H9 (cell line): ENCODE data around the gene RSPH9. TPM values are rescaled to one million over a fixed set of nuclear protein-coding genes. Genes with fewer than 3 reads are reported as not detected.

Source experiments
- DNase-seq: peaks from one replicate; pipeline ENCODE4 v3.0.0-alpha.2; 2017
- H2AFZ ChIP-seq: one replicate; pipeline ENCODE4 v1.6.1; 2013; ENCODE audit warnings: mild to moderate bottlenecking, low read length, control low read depth, moderate library complexity
- H2AK5ac ChIP-seq: 2 replicates; pipeline ENCODE4 v1.6.1; 2013; ENCODE audit warnings: low read length, control low read depth, mixed read lengths; ENCODE audit not compliant: insufficient read length
- H2BK120ac ChIP-seq: one replicate; pipeline ENCODE4 v1.6.1; 2013; ENCODE audit warnings: low read depth, mild to moderate bottlenecking, low read length, control low read depth, inconsistent platforms; ENCODE audit not compliant: poor library complexity, severe bottlenecking
- H2BK12ac ChIP-seq: 2 replicates; pipeline ENCODE4 v1.6.1; 2013; ENCODE audit warnings: low read length, control low read depth, mixed read lengths, low read depth; ENCODE audit not compliant: insufficient read length
- H2BK15ac ChIP-seq: 2 replicates; pipeline ENCODE4 v1.6.1; 2013; ENCODE audit warnings: low read depth, low read length, control low read depth
- H2BK20ac ChIP-seq: one replicate; pipeline ENCODE4 v1.6.1; 2013; ENCODE audit warnings: low read depth, mild to moderate bottlenecking, low read length, control low read depth, inconsistent platforms; ENCODE audit not compliant: poor library complexity, severe bottlenecking
- H2BK5ac ChIP-seq: 2 replicates; pipeline ENCODE4 v1.6.1; 2013; ENCODE audit warnings: low read length, control low read depth, mixed read lengths; ENCODE audit not compliant: insufficient read length
- H3K14ac ChIP-seq: 2 replicates; pipeline ENCODE4 v1.6.1; 2013; ENCODE audit warnings: low read length, control low read depth; ENCODE audit not compliant: insufficient read depth
- H3K18ac ChIP-seq: 2 replicates; pipeline ENCODE4 v1.6.1; 2013; ENCODE audit warnings: low read depth, mild to moderate bottlenecking, mixed read lengths, low read length, control low read depth; ENCODE audit not compliant: insufficient read length
- H3K23ac ChIP-seq: 2 replicates; pipeline ENCODE4 v1.6.1; 2013; ENCODE audit warnings: low read length, control low read depth, mixed read lengths, low read depth; ENCODE audit not compliant: insufficient read length
- H3K23me2 ChIP-seq: 2 replicates; pipeline ENCODE4 v1.6.1; 2013; ENCODE audit warnings: low read depth, mild to moderate bottlenecking, mixed read lengths, low read length, control low read depth; ENCODE audit not compliant: insufficient read length, poor library complexity, severe bottlenecking
- H3K27ac ChIP-seq: 2 replicates; pipeline ENCODE4 v1.5.1; 2013; ENCODE audit warnings: low read length, control low read depth, mixed read lengths, low read depth; ENCODE audit not compliant: insufficient read length
- H3K27me3 ChIP-seq: 2 replicates; pipeline ENCODE4 v1.6.1; 2013; ENCODE audit warnings: low read length, control low read depth, inconsistent platforms; ENCODE audit not compliant: insufficient read depth
- H3K4ac ChIP-seq: 2 replicates; pipeline ENCODE4 v1.6.1; 2013; ENCODE audit warnings: low read depth, mild to moderate bottlenecking, control low read depth, inconsistent platforms, low read length, moderate library complexity
- H3K4me1 ChIP-seq: 2 replicates; pipeline ENCODE4 v1.6.1; 2013; ENCODE audit warnings: low read length, control low read depth, inconsistent platforms; ENCODE audit not compliant: insufficient read depth
- H3K4me2 ChIP-seq: 2 replicates; pipeline ENCODE4 v1.6.1; 2013; ENCODE audit warnings: low read length, control low read depth, mixed read lengths; ENCODE audit not compliant: insufficient read length, insufficient read depth
- H3K56ac ChIP-seq: 2 replicates; pipeline ENCODE4 v1.6.1; 2013; ENCODE audit warnings: low read depth, mild to moderate bottlenecking, mixed read lengths, low read length, control low read depth; ENCODE audit not compliant: insufficient read length
- H3K79me1 ChIP-seq: 2 replicates; pipeline ENCODE4 v1.6.1; 2013; ENCODE audit warnings: low read depth, mild to moderate bottlenecking, moderate library complexity, low read length, control low read depth, inconsistent platforms; ENCODE audit not compliant: insufficient read depth, poor library complexity, severe bottlenecking
- H3K79me2 ChIP-seq: 2 replicates; pipeline ENCODE4 v1.6.1; 2013; ENCODE audit warnings: low read length, control low read depth, inconsistent platforms; ENCODE audit not compliant: insufficient read depth
- H3K9ac ChIP-seq: 2 replicates; pipeline ENCODE4 v1.6.1; 2013; ENCODE audit warnings: low read length, control low read depth, mixed read lengths; ENCODE audit not compliant: insufficient read length; ENCODE audit errors: extremely low read depth
- H3K9me3 ChIP-seq: one replicate; pipeline ENCODE4 v1.6.1; 2013; ENCODE audit warnings: low read depth, low read length, inconsistent platforms; ENCODE audit not compliant: control insufficient read depth
- H3T11ph ChIP-seq: one replicate; pipeline ENCODE4 v1.6.1; 2013; ENCODE audit warnings: mild to moderate bottlenecking, low read length, control low read depth, inconsistent platforms
- H4K20me1 ChIP-seq: one replicate; pipeline ENCODE4 v1.6.1; 2013; ENCODE audit not compliant: control insufficient read depth, insufficient read length, insufficient read depth
- H4K5ac ChIP-seq: 2 replicates; pipeline ENCODE4 v1.6.1; 2013; ENCODE audit warnings: low read depth, mild to moderate bottlenecking, mixed read lengths, low read length, control low read depth; ENCODE audit not compliant: insufficient read length
- H4K8ac ChIP-seq: replicated peaks from 2 replicates; pipeline ENCODE4 v1.6.1; 2013; ENCODE audit warnings: low read length, control low read depth, mixed read lengths, low read depth; ENCODE audit not compliant: insufficient read length
- H4K91ac ChIP-seq: 2 replicates; pipeline ENCODE4 v1.6.1; 2013; ENCODE audit warnings: low read depth, mild to moderate bottlenecking, moderate library complexity, mixed read lengths, low read length, control low read depth; ENCODE audit not compliant: insufficient read length
- H3K27ac Mint-ChIP-seq, 3 experiments: 2 replicates in 2 of 3; 3 replicates in 1 of 3; pipeline ENCODE4 v1.8.0; 2020 to 2021; ENCODE audit warnings: mixed read lengths in 3 of 3, mild to moderate bottlenecking in 1 of 3, moderate library complexity in 1 of 3
- H3K27me3 Mint-ChIP-seq: 2 replicates; pipeline ENCODE4 v1.8.0; 2021; ENCODE audit warnings: low read depth, mild to moderate bottlenecking, moderate library complexity, mixed read lengths
- H3K36me3 Mint-ChIP-seq, 3 experiments: 2 replicates in 2 of 3; 3 replicates in 1 of 3; pipeline ENCODE4 v1.8.0; 2020 to 2021; ENCODE audit warnings: low read depth in 3 of 3, mixed read lengths in 3 of 3; ENCODE audit not compliant: insufficient read depth in 1 of 3
- H3K4me1 Mint-ChIP-seq, 2 experiments: 2 replicates each; pipeline ENCODE4 v1.8.0; 2020; ENCODE audit warnings: mixed read lengths in 2 of 2
- H3K4me3 Mint-ChIP-seq, 2 experiments: 2 replicates in 1 of 2; 3 replicates in 1 of 2; pipeline ENCODE4 v1.8.0; 2020 to 2021; ENCODE audit warnings: mild to moderate bottlenecking in 2 of 2, mixed read lengths in 2 of 2, moderate library complexity in 1 of 2
- H3K9me3 Mint-ChIP-seq, 2 experiments: 2 replicates in 1 of 2; 3 replicates in 1 of 2; pipeline ENCODE4 v1.8.0; 2020; ENCODE audit warnings: mild to moderate bottlenecking in 2 of 2, mixed read lengths in 2 of 2, moderate library complexity in 1 of 2
- WGBS: extraction: QIAGEN DNeasy Blood & Tissue Kit; methylation state at CpG from one replicate; pipeline ENCODE4 v1.1.7; 2013; ENCODE audit warnings: missing lambda C conversion rate, low lambda C conversion rate, mixed read lengths; ENCODE audit not compliant: insufficient read length; ENCODE audit errors: extremely low coverage; 5-methylcytosine and 5-hydroxymethylcytosine counted together
- total RNA-seq: library from RNA; stranded (reverse); gene quantifications from 2 replicates; pipeline ENCODE4 v1.2.1, GENCODE V29; 2021
- TF ChIP-seq, protein P1 (sequence below): fragments of 200-600 bp; sonication (generic); conservative IDR thresholded peaks from 3 replicates; pipeline ENCODE4 v1.8.0; 2021; ENCODE audit warnings: antibody characterized with exemption, mild to moderate bottlenecking

Gene RSPH9
- total RNA-seq, 1 experiment from 2014 or later, result 0.39 TPM

- H3K79me2 ChIP-seq, result no peaks in the 10 kb centered on the region
- no peaks in the 10 kb centered on the region for H4K20me1 ChIP-seq
- no peak for DNase-seq
- Mint-ChIP-seq H3K4me1 (no peaks in the 10 kb centered on the region), H3K36me3 (peaks cover 0 to 46% (median 23%) of the 10 kb centered on the region in 3 experiments; a peak in 4 of 7 replicates), H3K4me3 (no peak overlapping the region), H3K9me3 (no peaks in the 10 kb centered on the region), H3K27ac (no peak overlapping the region), H3K27me3 (no peaks in the 10 kb centered on the region)
- H4K91ac ChIP-seq, result no peak overlapping the region
- no peak overlapping the region for H2BK12ac ChIP-seq
- no peaks in the 10 kb centered on the region for H3K9me3 ChIP-seq
- no peaks in the 10 kb centered on the region for H3K79me1 ChIP-seq
- no peak overlapping the region for H2BK5ac ChIP-seq
- no peak overlapping the region for H3K14ac ChIP-seq
- H3K23me2 ChIP-seq, result no peaks in the 10 kb centered on the region
- H3K4me1 ChIP-seq, result no peaks in the 10 kb centered on the region
- no peak overlapping the region for H3T11ph ChIP-seq
- H3K4me2 ChIP-seq, result no peak overlapping the region
- no peak overlapping the region for H3K4ac ChIP-seq
- no peak overlapping the region for H3K18ac ChIP-seq
- no peak overlapping the region for H2BK20ac ChIP-seq
- no peak overlapping the region for H3K23ac ChIP-seq
- no peak overlapping the region for H2BK120ac ChIP-seq
- no peak overlapping the region for H2AFZ ChIP-seq
- TF ChIP-seq, protein P1, sequence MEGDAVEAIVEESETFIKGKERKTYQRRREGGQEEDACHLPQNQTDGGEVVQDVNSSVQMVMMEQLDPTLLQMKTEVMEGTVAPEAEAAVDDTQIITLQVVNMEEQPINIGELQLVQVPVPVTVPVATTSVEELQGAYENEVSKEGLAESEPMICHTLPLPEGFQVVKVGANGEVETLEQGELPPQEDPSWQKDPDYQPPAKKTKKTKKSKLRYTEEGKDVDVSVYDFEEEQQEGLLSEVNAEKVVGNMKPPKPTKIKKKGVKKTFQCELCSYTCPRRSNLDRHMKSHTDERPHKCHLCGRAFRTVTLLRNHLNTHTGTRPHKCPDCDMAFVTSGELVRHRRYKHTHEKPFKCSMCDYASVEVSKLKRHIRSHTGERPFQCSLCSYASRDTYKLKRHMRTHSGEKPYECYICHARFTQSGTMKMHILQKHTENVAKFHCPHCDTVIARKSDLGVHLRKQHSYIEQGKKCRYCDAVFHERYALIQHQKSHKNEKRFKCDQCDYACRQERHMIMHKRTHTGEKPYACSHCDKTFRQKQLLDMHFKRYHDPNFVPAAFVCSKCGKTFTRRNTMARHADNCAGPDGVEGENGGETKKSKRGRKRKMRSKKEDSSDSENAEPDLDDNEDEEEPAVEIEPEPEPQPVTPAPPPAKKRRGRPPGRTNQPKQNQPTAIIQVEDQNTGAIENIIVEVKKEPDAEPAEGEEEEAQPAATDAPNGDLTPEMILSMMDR, result no peak
- WGBS, result no CpG with 5 or more reads among the region's 5 CpGs
- H3K9ac ChIP-seq, result no peak overlapping the region
- no peak overlapping the region for H4K8ac ChIP-seq
- no peak overlapping the region for H3K27ac ChIP-seq
- H2AK5ac ChIP-seq, result no peak overlapping the region
- no peak overlapping the region for H2BK15ac ChIP-seq
- H4K5ac ChIP-seq, result no peak overlapping the region
- H3K27me3 ChIP-seq, result no peaks in the 10 kb centered on the region
- no peak overlapping the region for H3K56ac ChIP-seq
Measured at GRCh38 chr6:43610431-43610830, 34.4 kb upstream of the RSPH9 start.
